Measurements from ENCODE around the gene HDAC4. TPM values are rescaled to one million over a fixed set of nuclear protein-coding genes. Genes with fewer than 3 reads are reported as not detected.

HDAC4 gene
- total RNA-seq, 1 experiment from 2014 or later = 32.0 TPM

GRCh38 chr2:239393388-239393940, 7.4 kb downstream of the HDAC4 start:
- Mint-ChIP-seq H3K27me3 (ENCODE audit: low read depth) (no peaks in the 10 kb centered on the region; the same call in 1 of the 2 replicates), H3K36me3 (ENCODE audit: insufficient read depth in 1 of 3, low read depth in 3 of 3) (peaks cover 9 to 13% (median 12%) of the 10 kb centered on the region in 3 experiments), H3K9me3 (no peaks in the 10 kb centered on the region; a peak in 1 of 5 replicates), H3K27ac (peak overlapping the region in 1 of 3 experiments; percentile 71; a peak in 1 of 7 replicates), H3K4me3 (no peak overlapping the region; a peak in 1 of 5 replicates), H3K4me1 (peaks cover 29 to 30% of the 10 kb centered on the region in 2 experiments)
- H4K20me1 ChIP-seq (ENCODE audit: control insufficient read depth, insufficient read depth, insufficient read length) = no peaks in the 10 kb centered on the region
- no peaks in the 10 kb centered on the region; the same call in 1 of the 2 replicates for H3K4me1 ChIP-seq (ENCODE audit: insufficient read depth, low read length)
- no peak overlapping the region for H3K4ac ChIP-seq (ENCODE audit: low read depth, low read length)
- H3K27ac ChIP-seq (ENCODE audit: insufficient read length, low read depth, low read length) = no peak overlapping the region
- H4K8ac ChIP-seq (replicated peaks; ENCODE audit: insufficient read length, low read depth, low read length) = no peak overlapping the region
- no peak overlapping the region for H3T11ph ChIP-seq (ENCODE audit: low read length)
- no peak overlapping the region for H4K5ac ChIP-seq (ENCODE audit: insufficient read length, low read depth, low read length)
- H2BK120ac ChIP-seq (ENCODE audit: low read depth, low read length, poor library complexity, severe bottlenecking) = no peak overlapping the region
- no peak overlapping the region for H3K56ac ChIP-seq (ENCODE audit: insufficient read length, low read depth, low read length)
- H2AFZ ChIP-seq (ENCODE audit: low read length) = no peak overlapping the region
- no peak overlapping the region for H3K9ac ChIP-seq (ENCODE audit: extremely low read depth, insufficient read length, low read length)
- H3K23me2 ChIP-seq (ENCODE audit: insufficient read length, low read depth, low read length, poor library complexity, severe bottlenecking) = no peaks in the 10 kb centered on the region
- H3K4me2 ChIP-seq (ENCODE audit: insufficient read depth, insufficient read length, low read length) = no peak overlapping the region
- peaks cover 37% of the 10 kb centered on the region; the same call in 1 of the 2 replicates for H3K79me2 ChIP-seq (ENCODE audit: insufficient read depth, low read length)
- no peak for TF ChIP-seq CTCF (conservative IDR thresholded peaks at IDR 0.05)
- no peak overlapping the region for H2BK5ac ChIP-seq (ENCODE audit: insufficient read length, low read length)
- no peak overlapping the region for H2BK12ac ChIP-seq (ENCODE audit: insufficient read length, low read depth, low read length)
- DNase-seq = no peak
- H3K27me3 ChIP-seq (ENCODE audit: insufficient read depth, low read length) = no peaks in the 10 kb centered on the region
- no peak overlapping the region for H4K91ac ChIP-seq (ENCODE audit: insufficient read length, low read depth, low read length)
- no peak overlapping the region for H3K18ac ChIP-seq (ENCODE audit: insufficient read length, low read depth, low read length)
- H3K79me1 ChIP-seq (ENCODE audit: insufficient read depth, low read depth, low read length, poor library complexity, severe bottlenecking) = peaks cover 8% of the 10 kb centered on the region
- no peak overlapping the region for H3K23ac ChIP-seq (ENCODE audit: insufficient read length, low read depth, low read length)
- H2BK20ac ChIP-seq (ENCODE audit: low read depth, low read length, poor library complexity, severe bottlenecking) = no peak overlapping the region
- no peaks in the 10 kb centered on the region for H3K9me3 ChIP-seq (ENCODE audit: control insufficient read depth, low read depth, low read length)
- H2BK15ac ChIP-seq (ENCODE audit: low read depth, low read length) = no peak overlapping the region
- WGBS (ENCODE audit: extremely low coverage, insufficient read length, low lambda C conversion rate) = no CpG with 5 or more reads among the region's 7 CpGs
- H3K14ac ChIP-seq (ENCODE audit: insufficient read depth, low read length) = no peak overlapping the region
- H2AK5ac ChIP-seq (ENCODE audit: insufficient read length, low read length) = no peak overlapping the region
